ENCODE data around the gene COPB1. TPM values are rescaled to one million over a fixed set of nuclear protein-coding genes. Genes with fewer than 3 reads are reported as not detected.

Gene COPB1
- 100 to 1,000 TPM in 1 of 4 donors, 10 to 100 TPM in 3; 66.3 to 117 (median 89.8) TPM for polyA plus RNA-seq
- long read RNA-seq, donor 1, transcript COPB1-202 (22 exons, 3,382 nt) = major isoform, 19 of 32 reads
- long read RNA-seq, donor 1, partial matches to known transcripts = 6 of 32 reads
- long read RNA-seq, donor 1, other reads (novel, unspliced or antisense) = 6 of 32 reads
- long read RNA-seq, donor 2, transcript COPB1-202 (22 exons, 3,382 nt) = major isoform, 8 of 16 reads
- long read RNA-seq, donor 2, partial matches to known transcripts = 7 of 16 reads
- long read RNA-seq, donor 2, other reads (novel, unspliced or antisense) = 0 of 16 reads
- long read RNA-seq, donor 3, partial matches to known transcripts = 8 of 10 reads
- long read RNA-seq, donor 3, other reads (novel, unspliced or antisense) = 0 of 10 reads
- long read RNA-seq, donor 4 = 0 reads
- long read RNA-seq, donor 5 = 0 reads
- long read RNA-seq, donor 6, transcript COPB1-202 (22 exons, 3,382 nt) = major isoform, 10 of 15 reads
- long read RNA-seq, donor 6, partial matches to known transcripts = 5 of 15 reads
- long read RNA-seq, donor 6, other reads (novel, unspliced or antisense) = 0 of 15 reads
- long read RNA-seq, donor 7 = 0 reads
- long read RNA-seq, donor 8 = 0 reads
- long read RNA-seq, donor 9 = 0 reads
- long read RNA-seq, donor 10, transcript COPB1-202 (22 exons, 3,382 nt) = major isoform, 9 of 27 reads
- long read RNA-seq, donor 10, partial matches to known transcripts = 17 of 27 reads
- long read RNA-seq, donor 10, other reads (novel, unspliced or antisense) = 0 of 27 reads

- no peak for FAIRE-seq
- H3K4me1 ChIP-seq (ENCODE audit: control insufficient read depth in 3 of 3, insufficient read depth in 2 of 3, low read depth in 1 of 3, low read length in 2 of 3) = no peaks in the 10 kb centered on the region
Observed at GRCh38 chr11:14499560-14500180, at the start of gene COPB1. TSS of gene COPB1 (minus strand) at chr11:14499811. CDS start at chr11:14498928, 883 bp downstream.

GRCh38 chr11:14547440-14547839, 47.8 kb upstream of the COPB1 start:
- Histone ChIP-seq H3K4me3 (ENCODE audit: low read depth in 1 of 3, low read length in 3 of 3) (no peak overlapping the region), H3K4me1 (ENCODE audit: control insufficient read depth in 3 of 3, insufficient read depth in 2 of 3, low read depth in 1 of 3, low read length in 2 of 3) (no peaks in the 10 kb centered on the region), H3K36me3 (ENCODE audit: control insufficient read depth in 3 of 3, insufficient read depth in 2 of 3, low read depth in 1 of 3, low read length in 3 of 3) (no peaks in the 10 kb centered on the region), H3K27me3 (ENCODE audit: control insufficient read depth in 3 of 3, insufficient read depth in 3 of 3, low read length in 3 of 3) (no peaks in the 10 kb centered on the region), H3K9me3 (ENCODE audit: control insufficient read depth in 2 of 2, insufficient read depth in 1 of 2, low read depth in 1 of 2, low read length in 1 of 2) (no peaks in the 10 kb centered on the region), H3K27ac (ENCODE audit: low read depth in 1 of 3, low read length in 2 of 3) (no peak overlapping the region)
- WGBS, 3 donors = 83 to 91% (median 90%) methylated on average over 2 of the region's 2 CpGs
- FAIRE-seq (no peak), DNase-seq (no peak)

More at GRCh38 chr11:14499560-14500180, at the start of gene COPB1:
- DNase-seq = peak; percentile 96 to 98
- peak within 1 kb of the TSS; percentile 80 to 95 (median 84) for H3K4me3 ChIP-seq (ENCODE audit: low read depth in 1 of 3, low read length in 3 of 3)
- H3K27ac ChIP-seq (ENCODE audit: low read depth in 1 of 3, low read length in 2 of 3) = peak within 1 kb of the TSS; percentile 83 to 99 (median 91)
- no peaks in the 10 kb centered on the region for H3K27me3 ChIP-seq (ENCODE audit: control insufficient read depth in 3 of 3, insufficient read depth in 3 of 3, low read length in 3 of 3)
- 0% methylated on average over 26 to 37 of the region's 37 CpGs for WGBS, 3 donors
- peaks cover 3 to 7% (median 4%) of the 10 kb centered on the region in 3 donors for H3K36me3 ChIP-seq (ENCODE audit: control insufficient read depth in 3 of 3, insufficient read depth in 2 of 3, low read depth in 1 of 3, low read length in 3 of 3)
- no peaks in the 10 kb centered on the region for H3K9me3 ChIP-seq (ENCODE audit: control insufficient read depth in 2 of 2, insufficient read depth in 1 of 2, low read depth in 1 of 2, low read length in 1 of 2)

GRCh38 chr11:14546672-14547071, 47.1 kb upstream of the COPB1 start:
- Histone ChIP-seq H3K27ac (ENCODE audit: low read depth in 1 of 3, low read length in 2 of 3) (no peak overlapping the region), H3K4me1 (ENCODE audit: control insufficient read depth in 3 of 3, insufficient read depth in 2 of 3, low read depth in 1 of 3, low read length in 2 of 3) (no peaks in the 10 kb centered on the region), H3K27me3 (ENCODE audit: control insufficient read depth in 3 of 3, insufficient read depth in 3 of 3, low read length in 3 of 3) (no peaks in the 10 kb centered on the region), H3K9me3 (ENCODE audit: control insufficient read depth in 2 of 2, insufficient read depth in 1 of 2, low read depth in 1 of 2, low read length in 1 of 2) (no peaks in the 10 kb centered on the region), H3K4me3 (ENCODE audit: low read depth in 1 of 3, low read length in 3 of 3) (no peak overlapping the region), H3K36me3 (ENCODE audit: control insufficient read depth in 3 of 3, insufficient read depth in 2 of 3, low read depth in 1 of 3, low read length in 3 of 3) (no peaks in the 10 kb centered on the region)
- FAIRE-seq = no peak
- no peak for DNase-seq

GRCh38 chr11:14544611-14545010, 45.0 kb upstream of the COPB1 start:
- H3K9me3 ChIP-seq (ENCODE audit: control insufficient read depth in 2 of 2, insufficient read depth in 1 of 2, low read depth in 1 of 2, low read length in 1 of 2) = no peaks in the 10 kb centered on the region
- FAIRE-seq = no peak
- WGBS, 3 donors = 54 to 77% (median 70%) methylated on average over 3 of the region's 3 CpGs
- H3K4me1 ChIP-seq (ENCODE audit: control insufficient read depth in 3 of 3, insufficient read depth in 2 of 3, low read depth in 1 of 3, low read length in 2 of 3) = no peaks in the 10 kb centered on the region
- no peak overlapping the region for H3K4me3 ChIP-seq (ENCODE audit: low read depth in 1 of 3, low read length in 3 of 3)
- no peak for DNase-seq
- no peak overlapping the region for H3K27ac ChIP-seq (ENCODE audit: low read depth in 1 of 3, low read length in 2 of 3)
- H3K36me3 ChIP-seq (ENCODE audit: control insufficient read depth in 3 of 3, insufficient read depth in 2 of 3, low read depth in 1 of 3, low read length in 3 of 3) = no peaks in the 10 kb centered on the region
- H3K27me3 ChIP-seq (ENCODE audit: control insufficient read depth in 3 of 3, insufficient read depth in 3 of 3, low read length in 3 of 3) = no peaks in the 10 kb centered on the region

- Histone ChIP-seq H3K4me3 (ENCODE audit: low read depth in 1 of 3, low read length in 3 of 3) (no peak overlapping the region), H3K36me3 (ENCODE audit: control insufficient read depth in 3 of 3, insufficient read depth in 2 of 3, low read depth in 1 of 3, low read length in 3 of 3) (no peaks in the 10 kb centered on the region), H3K27me3 (ENCODE audit: control insufficient read depth in 3 of 3, insufficient read depth in 3 of 3, low read length in 3 of 3) (no peaks in the 10 kb centered on the region), H3K4me1 (ENCODE audit: control insufficient read depth in 3 of 3, insufficient read depth in 2 of 3, low read depth in 1 of 3, low read length in 2 of 3) (no peaks in the 10 kb centered on the region), H3K9me3 (ENCODE audit: control insufficient read depth in 2 of 2, insufficient read depth in 1 of 2, low read depth in 1 of 2, low read length in 1 of 2) (no peaks in the 10 kb centered on the region), H3K27ac (ENCODE audit: low read depth in 1 of 3, low read length in 2 of 3) (no peak overlapping the region)
- DNase-seq (no peak), FAIRE-seq (no peak)
- WGBS, 3 donors = 50 to 63% (median 59%) methylated on average over 1 of the region's 1 CpG
Observed at GRCh38 chr11:14543260-14543659, 43.6 kb upstream of the COPB1 start.

GRCh38 chr11:14542324-14542723, 42.7 kb upstream of the COPB1 start:
- Histone ChIP-seq H3K4me1 (ENCODE audit: control insufficient read depth in 3 of 3, insufficient read depth in 2 of 3, low read depth in 1 of 3, low read length in 2 of 3) (no peaks in the 10 kb centered on the region), H3K27me3 (ENCODE audit: control insufficient read depth in 3 of 3, insufficient read depth in 3 of 3, low read length in 3 of 3) (no peaks in the 10 kb centered on the region), H3K27ac (ENCODE audit: low read depth in 1 of 3, low read length in 2 of 3) (no peak overlapping the region), H3K4me3 (ENCODE audit: low read depth in 1 of 3, low read length in 3 of 3) (no peak overlapping the region), H3K9me3 (ENCODE audit: control insufficient read depth in 2 of 2, insufficient read depth in 1 of 2, low read depth in 1 of 2, low read length in 1 of 2) (no peaks in the 10 kb centered on the region), H3K36me3 (ENCODE audit: control insufficient read depth in 3 of 3, insufficient read depth in 2 of 3, low read depth in 1 of 3, low read length in 3 of 3) (no peaks in the 10 kb centered on the region)
- DNase-seq = no peak
- no peak for FAIRE-seq

- FAIRE-seq (no peak), DNase-seq (no peak)
- no peaks in the 10 kb centered on the region for H3K9me3 ChIP-seq (ENCODE audit: control insufficient read depth in 2 of 2, insufficient read depth in 1 of 2, low read depth in 1 of 2, low read length in 1 of 2)
- no peaks in the 10 kb centered on the region for H3K4me1 ChIP-seq (ENCODE audit: control insufficient read depth in 3 of 3, insufficient read depth in 2 of 3, low read depth in 1 of 3, low read length in 2 of 3)
- no peaks in the 10 kb centered on the region for H3K27me3 ChIP-seq (ENCODE audit: control insufficient read depth in 3 of 3, insufficient read depth in 3 of 3, low read length in 3 of 3)
- WGBS, 3 donors = 61 to 66% (median 64%) methylated on average over 6 of the region's 6 CpGs
- no peaks in the 10 kb centered on the region for H3K36me3 ChIP-seq (ENCODE audit: control insufficient read depth in 3 of 3, insufficient read depth in 2 of 3, low read depth in 1 of 3, low read length in 3 of 3)
- H3K4me3 ChIP-seq (ENCODE audit: low read depth in 1 of 3, low read length in 3 of 3) = no peak overlapping the region
- peak overlapping the region in 2 of 3 donors; percentile 20 to 22 for H3K27ac ChIP-seq (ENCODE audit: low read depth in 1 of 3, low read length in 2 of 3)
Observed at GRCh38 chr11:14541192-14541947, 41.8 kb upstream of the COPB1 start.

GRCh38 chr11:14539982-14540421, 40.4 kb upstream of the COPB1 start:
- Histone ChIP-seq H3K36me3 (ENCODE audit: control insufficient read depth in 3 of 3, insufficient read depth in 2 of 3, low read depth in 1 of 3, low read length in 3 of 3) (no peaks in the 10 kb centered on the region), H3K27ac (ENCODE audit: low read depth in 1 of 3, low read length in 2 of 3) (peak overlapping the region in 1 of 3 donors; percentile 54), H3K9me3 (ENCODE audit: control insufficient read depth in 2 of 2, insufficient read depth in 1 of 2, low read depth in 1 of 2, low read length in 1 of 2) (no peaks in the 10 kb centered on the region), H3K4me1 (ENCODE audit: control insufficient read depth in 3 of 3, insufficient read depth in 2 of 3, low read depth in 1 of 3, low read length in 2 of 3) (no peaks in the 10 kb centered on the region), H3K4me3 (ENCODE audit: low read depth in 1 of 3, low read length in 3 of 3) (no peak overlapping the region), H3K27me3 (ENCODE audit: control insufficient read depth in 3 of 3, insufficient read depth in 3 of 3, low read length in 3 of 3) (no peaks in the 10 kb centered on the region)
- DNase-seq = no peak
- no peak for FAIRE-seq
- 69 to 91% (median 75%) methylated on average over 4 of the region's 4 CpGs for WGBS, 3 donors

All from small intestine (tissue), 16 donors.